GM21737 (cell line): Measurements from ENCODE around the gene MICU2.

ENCODE experiments used
- ATAC-seq: cut with Tn5 transposase; IDR thresholded peaks from one replicate; pipeline ENCODE4 v1.9.1; 2021; ENCODE audit warnings: mild to moderate bottlenecking, moderate library complexity; ENCODE audit not compliant: unreplicated experiment

The MICU2 gene

DNA sequence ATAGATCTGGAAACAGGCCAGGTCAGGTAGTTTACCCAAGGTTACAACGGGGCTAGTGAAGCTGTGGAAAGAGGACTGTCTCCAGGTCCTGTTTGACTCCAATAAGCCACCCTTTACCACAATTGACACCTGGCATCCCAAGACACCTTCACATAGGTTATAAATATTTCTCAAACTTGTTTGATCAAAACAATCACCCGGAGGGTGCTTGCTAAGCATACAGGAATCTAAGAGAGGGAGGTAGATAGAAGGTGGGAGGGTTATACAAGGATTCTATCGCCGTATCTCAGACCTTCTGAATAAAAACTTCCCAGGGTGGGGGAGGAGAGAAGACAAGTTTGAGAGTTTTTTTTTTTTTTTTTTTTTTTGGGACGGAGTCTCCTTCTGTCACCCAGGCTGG, 55.4 kb downstream of the MICU2 start:
- ATAC-seq = no peak

- no peak for ATAC-seq
These were observed 57.6 kb downstream of the MICU2 start for GRCh38 chr13:21546372-21546771.

- no peak for ATAC-seq
These were observed 59.5 kb downstream of the MICU2 start for GRCh38 chr13:21544515-21544914.

DNA sequence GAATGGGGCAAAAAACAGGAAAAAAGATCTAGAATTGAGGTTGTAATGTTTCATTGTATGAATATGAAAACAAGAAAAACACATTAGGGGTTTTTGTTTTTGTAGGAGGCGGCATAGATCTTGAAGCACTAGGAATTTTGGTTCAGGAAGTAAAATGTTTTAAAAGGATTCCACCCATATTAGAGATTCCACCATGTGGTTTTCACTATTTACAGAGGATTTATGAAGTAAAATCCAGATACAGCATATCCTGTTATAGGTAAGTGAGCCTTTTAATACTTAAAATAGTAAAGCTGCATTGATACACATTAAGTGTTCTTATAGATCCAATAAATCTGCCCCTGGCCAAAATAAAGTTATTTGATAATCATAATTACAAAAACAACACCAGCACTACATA, 61.4 kb downstream of the MICU2 start:
- ATAC-seq = no peak

DNA sequence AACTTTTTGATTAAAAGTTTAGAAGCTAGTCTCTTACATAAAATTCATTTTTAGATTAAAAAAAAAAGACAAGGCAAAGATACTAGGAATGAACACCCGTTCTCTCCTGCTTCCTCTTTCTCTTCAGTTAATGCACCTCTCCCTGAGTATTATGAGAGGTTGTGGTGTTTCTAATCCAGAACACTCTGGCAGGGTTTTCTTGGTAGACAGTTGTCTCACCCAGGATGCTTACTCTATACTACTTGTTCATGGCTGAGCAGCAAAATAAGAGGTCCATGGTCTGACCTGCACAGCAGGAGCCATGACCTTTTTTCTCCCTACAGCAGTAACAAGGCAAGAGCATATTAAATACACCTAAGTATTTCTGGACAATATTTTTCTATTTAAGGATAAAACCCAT, 62.0 kb downstream of the MICU2 start:
- no peak for ATAC-seq

GRCh38 chr13:21541271-21541670, 62.7 kb downstream of the MICU2 start:
- ATAC-seq = no peak

DNA sequence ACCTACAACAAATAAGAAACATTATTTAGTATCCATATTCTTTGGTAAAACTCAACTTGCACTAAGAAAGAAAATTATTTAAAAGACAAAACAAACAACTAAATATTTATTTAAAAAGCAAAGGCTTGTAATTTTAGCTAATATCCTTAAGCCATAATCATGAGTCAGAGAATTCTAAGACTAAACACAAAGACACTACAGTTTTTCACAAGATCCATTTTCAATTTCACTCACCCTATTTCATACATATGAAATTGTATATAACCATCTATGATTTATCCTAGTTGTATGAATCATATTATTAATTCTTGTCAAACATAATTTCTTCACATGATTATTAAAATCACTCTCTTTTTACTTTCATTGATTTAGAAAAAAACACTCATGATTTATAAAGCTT, 64.3 kb downstream of the MICU2 start:
- ATAC-seq = no peak

GRCh38 chr13:21538753-21539152, 65.2 kb downstream of the MICU2 start:
- no peak for ATAC-seq

DNA sequence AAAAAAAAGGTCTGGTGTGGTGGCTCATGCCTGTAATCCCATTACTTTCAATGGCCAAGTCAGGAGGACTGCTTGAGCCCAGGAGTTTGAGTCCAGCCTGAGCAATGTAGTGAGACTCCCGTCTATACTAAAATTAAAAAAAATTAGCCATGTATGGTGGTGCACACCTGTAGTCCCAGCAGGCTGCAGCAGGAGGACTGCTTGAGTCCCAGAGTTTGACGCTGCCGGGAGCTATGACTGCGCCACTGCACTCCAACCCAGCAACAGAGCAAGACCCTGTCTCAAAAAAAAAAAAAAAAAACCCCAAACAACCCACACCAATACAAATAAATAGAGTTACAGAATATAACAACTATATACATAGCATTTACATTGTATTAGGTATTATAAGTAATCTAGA, 65.7 kb downstream of the MICU2 start:
- no peak for ATAC-seq

- ATAC-seq = no peak
These were observed 66.9 kb downstream of the MICU2 start for GRCh38 chr13:21537105-21537504.

- ATAC-seq = no peak
These were observed 69.2 kb downstream of the MICU2 start for GRCh38 chr13:21534760-21535159.

DNA sequence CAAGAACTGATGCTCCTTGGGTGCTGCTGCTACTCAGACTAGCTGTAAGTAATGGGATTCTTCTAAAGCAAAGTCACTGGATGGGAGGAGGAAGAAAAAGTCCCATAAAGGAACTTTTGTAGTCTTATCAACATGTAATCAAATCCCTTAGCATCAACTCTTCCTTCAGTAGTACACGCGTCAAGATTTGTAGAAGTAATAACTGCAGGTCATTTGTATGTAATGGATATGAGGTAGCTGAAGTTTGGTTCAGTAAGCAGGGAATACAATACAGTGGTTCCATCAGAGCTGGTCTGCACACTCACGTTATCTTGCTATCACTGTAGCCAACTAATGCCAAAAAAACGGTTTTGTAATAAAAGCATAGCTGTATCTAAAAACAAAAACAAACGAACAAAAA, 72.5 kb downstream of the MICU2 start:
- ATAC-seq = no peak

DNA sequence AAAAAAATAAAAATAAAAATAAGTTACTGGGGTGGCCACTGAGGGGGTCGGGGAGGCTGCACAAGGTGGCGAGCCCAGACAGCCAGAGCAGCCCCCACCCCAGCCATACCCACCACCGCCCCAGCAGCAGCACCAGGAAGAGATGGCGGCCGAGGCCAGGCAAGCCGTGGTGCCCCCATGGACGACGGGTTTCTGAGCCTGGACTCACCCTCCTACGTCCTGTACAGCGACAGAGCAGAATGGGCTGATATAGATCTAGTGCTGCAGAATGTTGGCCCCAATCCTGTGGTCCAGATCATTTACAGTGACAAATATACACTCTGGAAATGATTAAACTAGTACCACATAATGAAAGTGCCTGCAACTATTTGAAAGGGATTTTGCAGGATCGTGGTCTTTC, 73.3 kb downstream of the MICU2 start:
- ATAC-seq = no peak

DNA sequence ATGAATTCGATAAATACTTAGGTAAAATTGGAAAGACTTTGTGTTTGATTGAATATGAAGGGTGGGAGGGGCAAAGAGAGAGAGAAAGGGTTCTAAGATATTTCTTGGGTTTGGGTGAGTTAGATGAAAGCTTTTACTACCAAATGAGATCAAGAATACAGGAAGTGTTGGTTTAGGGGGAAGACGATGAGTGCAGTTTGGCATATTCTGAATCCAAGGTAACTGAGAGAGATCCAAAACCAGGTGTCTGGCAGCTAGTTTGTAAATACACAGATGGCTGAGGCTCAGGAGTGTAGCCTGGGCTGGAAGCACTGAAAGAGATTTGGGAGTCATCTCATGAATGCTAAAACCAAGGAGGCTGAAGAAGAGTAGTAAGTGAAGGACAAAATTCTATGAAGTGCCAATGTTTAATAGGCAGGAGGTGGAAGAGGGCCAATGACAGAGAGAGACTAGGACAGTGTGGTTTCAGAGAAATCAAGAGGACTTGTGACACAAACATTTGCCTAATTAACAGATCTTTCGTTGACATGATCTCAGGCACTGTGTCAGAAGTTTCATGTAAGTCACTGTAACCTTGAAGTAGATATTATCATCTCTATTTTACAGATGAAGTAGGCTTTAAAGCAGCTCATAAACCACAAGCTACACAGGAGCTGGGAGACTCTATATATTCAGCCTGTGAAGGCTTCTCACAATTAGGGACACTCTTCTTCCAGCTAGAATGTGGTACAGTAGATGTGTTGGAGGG, 74.7 kb downstream of the MICU2 start:
- no peak for ATAC-seq

DNA sequence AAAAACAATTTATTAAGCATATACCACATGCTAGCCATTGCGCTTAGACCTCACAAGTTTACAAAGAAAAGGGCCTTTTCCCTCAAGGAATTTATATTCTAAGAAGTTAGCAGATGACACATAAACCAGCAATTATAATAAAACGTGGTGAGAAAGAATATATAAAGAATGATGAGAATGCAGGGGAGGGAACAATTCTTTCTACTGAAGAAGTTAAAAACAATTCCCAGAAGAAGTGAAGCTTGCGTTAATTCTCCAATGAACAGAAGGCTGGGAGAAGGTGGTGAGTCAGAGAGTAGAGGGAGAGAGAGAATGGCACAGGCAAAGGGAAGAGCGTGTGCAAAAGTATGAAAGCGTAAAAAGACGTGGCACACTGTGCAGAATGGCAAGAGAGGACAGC, 75.4 kb downstream of the MICU2 start:
- no peak for ATAC-seq

GRCh38 chr13:21526707-21527540, 77.0 kb downstream of the MICU2 start:
- ATAC-seq = no peak

- ATAC-seq = no peak
These were observed 81.1 kb downstream of the MICU2 start for GRCh38 chr13:21522847-21523246.

DNA sequence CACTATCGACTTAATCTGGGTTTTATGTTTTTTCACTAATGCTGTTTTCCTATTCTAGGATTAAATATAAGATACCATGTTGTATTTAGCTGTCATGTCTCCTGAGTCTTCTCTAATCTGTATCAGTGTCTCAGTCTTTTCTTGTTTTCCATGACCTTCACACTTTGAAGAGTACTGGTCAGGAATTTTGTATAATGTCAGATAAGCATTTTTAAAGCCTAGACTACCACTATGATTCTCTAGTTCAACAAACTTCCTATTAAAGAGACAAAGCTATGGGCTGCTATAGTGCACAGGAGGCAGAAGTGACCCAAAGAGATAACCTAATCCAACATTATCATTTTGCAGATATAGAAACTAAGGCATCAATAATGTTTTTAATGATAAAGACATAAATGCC, 81.8 kb downstream of the MICU2 start:
- no peak for ATAC-seq

GRCh38 chr13:21518617-21519144, 85.3 kb downstream of the MICU2 start:
- no peak for ATAC-seq

GRCh38 chr13:21517576-21517975, 86.4 kb downstream of the MICU2 start:
- no peak for ATAC-seq

- no peak for ATAC-seq
These were observed 87.2 kb downstream of the MICU2 start for GRCh38 chr13:21516805-21517204.

- ATAC-seq = no peak
These were observed 92.1 kb downstream of the MICU2 start for GRCh38 chr13:21511849-21512248.
